ENCODE data around the gene CIBAR2.
"Not testable (repeated sequence)": the region's sequence is repeated elsewhere in the genome, so short reads cannot be mapped to it uniquely, and the experiment has no call there.

The CIBAR2 gene

DNA sequence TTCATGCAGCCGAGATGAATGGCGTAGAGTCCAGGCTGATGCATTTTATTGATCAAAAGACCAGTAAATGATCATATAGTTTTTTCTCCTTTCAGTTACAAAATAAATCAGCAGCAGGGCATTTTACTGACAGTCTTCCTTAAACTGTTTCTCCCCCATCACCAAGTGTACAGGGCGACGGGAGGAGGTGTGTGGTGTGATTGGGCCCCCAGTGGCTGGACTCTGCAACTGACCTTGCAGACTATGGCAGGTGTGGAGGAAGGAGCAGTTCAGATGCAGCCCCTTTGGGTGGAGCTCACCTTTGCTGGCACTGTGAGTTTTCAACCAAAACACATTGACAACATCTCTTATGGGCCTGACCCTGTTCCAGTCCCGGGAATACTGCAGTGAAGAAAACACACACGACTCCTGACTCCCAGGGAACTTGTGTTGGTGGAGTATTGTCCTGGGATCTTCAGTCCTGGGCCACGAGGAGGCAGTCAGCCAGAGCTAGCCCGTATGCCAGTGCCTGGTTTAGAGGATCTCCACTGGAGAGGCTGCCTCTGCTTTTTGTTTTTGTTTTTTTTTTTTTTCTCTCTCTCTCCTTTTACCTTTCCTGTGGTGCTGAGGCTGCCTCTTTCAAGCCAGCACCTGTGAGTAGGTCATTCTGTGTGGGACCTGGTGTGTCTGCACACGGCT, 54.9 kb downstream of the CIBAR2 start:
- no peak for DNase-seq

GRCh38 chr16:85056211-85056748, 56.0 kb downstream of the CIBAR2 start:
- no peak for DNase-seq

- peak; percentile 61 for DNase-seq
Observed at GRCh38 chr16:85055493-85056210, 56.6 kb downstream of the CIBAR2 start.

- no peak for DNase-seq
Observed at GRCh38 chr16:85054948-85055492, 57.3 kb downstream of the CIBAR2 start.

DNA sequence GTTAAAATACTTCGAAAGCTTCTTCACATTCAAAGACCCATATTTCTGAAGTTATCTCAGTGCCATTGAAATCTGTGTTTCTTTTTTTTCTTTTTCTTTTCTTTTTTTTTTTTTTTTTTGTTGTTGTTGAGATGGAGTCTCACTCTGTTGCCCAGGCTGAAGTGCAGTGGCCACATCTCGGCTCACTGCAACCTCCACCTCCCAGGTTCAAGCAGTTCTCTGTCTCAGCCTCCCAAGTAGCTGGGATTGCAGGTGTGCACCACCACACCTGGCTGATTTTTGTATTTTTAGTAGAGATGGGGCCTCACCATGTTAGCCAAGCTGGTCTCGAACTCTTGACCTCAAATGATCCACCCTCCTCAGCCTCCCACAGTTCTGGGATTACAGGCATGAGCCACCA, 58.0 kb downstream of the CIBAR2 start:
- not testable (repeated sequence) for DNase-seq

DNA sequence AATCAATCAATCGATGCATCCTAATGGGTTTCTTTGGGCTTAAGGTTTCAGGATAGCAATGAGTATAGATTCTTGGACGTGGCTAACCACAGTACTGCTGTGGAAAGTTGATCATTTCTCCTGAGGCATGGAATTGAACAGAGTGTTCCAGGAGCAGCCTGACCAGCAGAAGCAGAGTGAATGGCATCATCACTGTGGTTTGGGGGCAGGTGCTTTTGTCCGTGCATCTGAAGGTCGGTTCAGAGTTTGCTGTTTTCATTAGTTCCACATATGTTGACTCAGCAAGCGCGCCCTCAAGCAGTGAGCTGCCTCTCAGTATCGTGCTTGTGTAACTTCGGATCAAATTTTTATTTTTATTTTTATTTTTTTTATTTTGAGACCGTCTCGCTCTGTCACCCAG, 59.7 kb downstream of the CIBAR2 start:
- DNase-seq: no peak

GRCh38 chr16:85051683-85052082, 60.6 kb downstream of the CIBAR2 start:
- no peak for DNase-seq

DNA sequence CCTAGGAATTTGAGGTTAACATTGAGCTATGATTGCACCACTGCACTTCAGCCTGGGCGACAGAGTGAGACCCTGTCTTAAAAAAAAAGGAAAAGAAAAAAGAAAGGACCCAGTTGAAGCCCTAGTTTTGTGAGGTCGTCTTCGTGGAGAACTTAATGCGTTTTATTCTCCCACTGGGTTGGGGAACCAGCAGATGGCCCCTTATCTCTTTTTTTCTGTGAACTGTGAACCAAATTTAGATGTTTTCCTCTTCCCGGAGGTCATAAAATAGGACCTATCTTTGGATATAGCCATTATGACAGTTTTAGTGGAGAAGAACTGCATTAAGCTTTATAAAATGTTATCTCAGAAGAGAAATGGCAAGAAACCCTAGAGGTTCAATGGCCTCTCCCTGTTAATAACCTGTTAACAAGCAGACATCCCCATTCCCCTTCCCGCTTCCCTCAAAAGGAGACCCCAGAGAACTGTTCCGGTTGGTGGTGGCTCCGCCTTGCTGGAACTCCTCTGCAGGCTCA, 61.1 kb downstream of the CIBAR2 start:
- DNase-seq: no peak

- no peak for DNase-seq
Observed at GRCh38 chr16:85049706-85050305, 62.5 kb downstream of the CIBAR2 start.

GRCh38 chr16:85048921-85049562, 63.2 kb downstream of the CIBAR2 start:
- DNase-seq: no peak

Data from activated T-cell treated with anti-CD3 and anti-CD28 coated beads, Interleukin-2, amount 50 U/mL, for 1 hour (primary cell).